ENCODE results near the gene AIRE. TPM values are rescaled to one million over a fixed set of nuclear protein-coding genes. Genes with fewer than 3 reads are reported as not detected.
"Not testable (repeated sequence)": the region's sequence is repeated elsewhere in the genome, so short reads cannot be mapped to it uniquely, and the experiment has no call there.

Gene AIRE
- total RNA-seq, 2 donors from 2014 or later = not detected

- DNase-seq (ENCODE audit: low spot score) = no peak
Measured at GRCh38 chr21:44273046-44273445, 12.6 kb upstream of the AIRE start.

GRCh38 chr21:44275041-44275440 lies 10.6 kb upstream of the AIRE start:
- Histone ChIP-seq H3K27me3 (replicated peaks; ENCODE audit: insufficient read depth) (no peaks in the 10 kb centered on the region), H3K4me3 (no peak overlapping the region), H3K36me3 (no peaks in the 10 kb centered on the region), H3K4me1 (ENCODE audit: control insufficient read depth in 1 of 2, low read depth in 2 of 2) (no peaks in the 10 kb centered on the region), H3K9me3 (no peaks in the 10 kb centered on the region), H3K27ac (no peak overlapping the region)
- ATAC-seq (ENCODE audit: insufficient number of reproducible peaks, low FRiP score, low read depth) (no peak), DNase-seq (ENCODE audit: low spot score) (no peak)
- no peak for TF ChIP-seq CTCF (IDR thresholded peaks at IDR 0.05)

More at GRCh38 chr21:44273046-44273445, 12.6 kb upstream of the AIRE start:
- Histone ChIP-seq H3K27ac (no peak overlapping the region), H3K4me3 (no peak overlapping the region), H3K9me3 (no peaks in the 10 kb centered on the region), H3K27me3 (replicated peaks; ENCODE audit: insufficient read depth) (no peaks in the 10 kb centered on the region), H3K36me3 (no peaks in the 10 kb centered on the region), H3K4me1 (ENCODE audit: control insufficient read depth in 1 of 2, low read depth in 2 of 2) (no peaks in the 10 kb centered on the region)
- TF ChIP-seq CTCF (IDR thresholded peaks at IDR 0.05) = no peak
- ATAC-seq (ENCODE audit: insufficient number of reproducible peaks, low FRiP score, low read depth) = no peak

GRCh38 chr21:44279354-44280260 lies 6.1 kb upstream of the AIRE start:
- no peak for TF ChIP-seq CTCF (IDR thresholded peaks at IDR 0.05)

GRCh38 chr21:44281801-44282200 lies 3.9 kb upstream of the AIRE start:
- no peak for TF ChIP-seq CTCF (IDR thresholded peaks at IDR 0.05)
- ATAC-seq (ENCODE audit: insufficient number of reproducible peaks, low FRiP score, low read depth) = no peak

More at GRCh38 chr21:44279354-44280260, 6.1 kb upstream of the AIRE start:
- no peaks in the 10 kb centered on the region for H3K27me3 ChIP-seq (replicated peaks; ENCODE audit: insufficient read depth)
- ATAC-seq (ENCODE audit: insufficient number of reproducible peaks, low FRiP score, low read depth) = no peak
- no peak overlapping the region for H3K27ac ChIP-seq
- H3K4me1 ChIP-seq (ENCODE audit: control insufficient read depth in 1 of 2, low read depth in 2 of 2) = no peaks in the 10 kb centered on the region
- no peak overlapping the region for H3K4me3 ChIP-seq
- H3K36me3 ChIP-seq = no peaks in the 10 kb centered on the region
- DNase-seq (ENCODE audit: low spot score) = no peak
- H3K9me3 ChIP-seq = no peaks in the 10 kb centered on the region

GRCh38 chr21:44282370-44282769 lies 3.3 kb upstream of the AIRE start:
- H3K27ac ChIP-seq = no peak overlapping the region
- no peaks in the 10 kb centered on the region for H3K9me3 ChIP-seq
- no peaks in the 10 kb centered on the region for H3K27me3 ChIP-seq (replicated peaks; ENCODE audit: insufficient read depth)
- DNase-seq (ENCODE audit: low spot score) = no peak
- no peak overlapping the region for H3K4me3 ChIP-seq
- ATAC-seq (ENCODE audit: insufficient number of reproducible peaks, low FRiP score, low read depth) = no peak
- H3K36me3 ChIP-seq = no peaks in the 10 kb centered on the region
- no peak for TF ChIP-seq CTCF (IDR thresholded peaks at IDR 0.05)
- H3K4me1 ChIP-seq (ENCODE audit: control insufficient read depth in 1 of 2, low read depth in 2 of 2) = no peaks in the 10 kb centered on the region

More at GRCh38 chr21:44281801-44282200, 3.9 kb upstream of the AIRE start:
- H3K4me1 ChIP-seq (ENCODE audit: control insufficient read depth in 1 of 2, low read depth in 2 of 2) = no peaks in the 10 kb centered on the region
- no peak for DNase-seq (ENCODE audit: low spot score)
- no peaks in the 10 kb centered on the region for H3K36me3 ChIP-seq
- no peak overlapping the region for H3K4me3 ChIP-seq
- H3K9me3 ChIP-seq = no peaks in the 10 kb centered on the region
- H3K27me3 ChIP-seq (replicated peaks; ENCODE audit: insufficient read depth) = no peaks in the 10 kb centered on the region
- no peak overlapping the region for H3K27ac ChIP-seq

GRCh38 chr21:44283211-44283785 lies 2.4 kb upstream of the AIRE start:
- not testable (repeated sequence) for H3K9me3 ChIP-seq; ATAC-seq (ENCODE audit: insufficient number of reproducible peaks, low FRiP score, low read depth); H3K4me1 ChIP-seq (ENCODE audit: control insufficient read depth in 1 of 2, low read depth in 2 of 2); H3K27ac ChIP-seq; H3K36me3 ChIP-seq; H3K27me3 ChIP-seq (replicated peaks; ENCODE audit: insufficient read depth); DNase-seq (ENCODE audit: low spot score); H3K4me3 ChIP-seq
